Activated CD8-positive, alpha-beta memory T cell treated with anti-CD3 and anti-CD28 coated beads for 36 hours (primary cell): ENCODE results near the gene HARS2. TPM values are rescaled to one million over a fixed set of nuclear protein-coding genes. Genes with fewer than 3 reads are reported as not detected.
"Not testable (repeated sequence)": the region's sequence is repeated elsewhere in the genome, so short reads cannot be mapped to it uniquely, and the experiment has no call there.

Experiments used
- CTCF ChIA-PET: fragments of 350-600 bp; sonication (Branson Sonifier 250); formaldehyde crosslinking; loops from one replicate; lab custom pipeline; 2021; ENCODE audit warnings: antibody characterized with exemption; lab: Charles Lee
- POLR2A ChIA-PET: fragments of 350-600 bp; sonication (Branson Sonifier 250); formaldehyde crosslinking; loops from one replicate; lab custom pipeline; 2021; ENCODE audit warnings: antibody characterized with exemption; lab: Charles Lee
- total RNA-seq, 2 experiments: library from RNA; stranded (reverse); gene quantifications; one replicate each; pipeline ENCODE4 v1.2.3, GENCODE V29; 2021

Gene HARS2, protein sequence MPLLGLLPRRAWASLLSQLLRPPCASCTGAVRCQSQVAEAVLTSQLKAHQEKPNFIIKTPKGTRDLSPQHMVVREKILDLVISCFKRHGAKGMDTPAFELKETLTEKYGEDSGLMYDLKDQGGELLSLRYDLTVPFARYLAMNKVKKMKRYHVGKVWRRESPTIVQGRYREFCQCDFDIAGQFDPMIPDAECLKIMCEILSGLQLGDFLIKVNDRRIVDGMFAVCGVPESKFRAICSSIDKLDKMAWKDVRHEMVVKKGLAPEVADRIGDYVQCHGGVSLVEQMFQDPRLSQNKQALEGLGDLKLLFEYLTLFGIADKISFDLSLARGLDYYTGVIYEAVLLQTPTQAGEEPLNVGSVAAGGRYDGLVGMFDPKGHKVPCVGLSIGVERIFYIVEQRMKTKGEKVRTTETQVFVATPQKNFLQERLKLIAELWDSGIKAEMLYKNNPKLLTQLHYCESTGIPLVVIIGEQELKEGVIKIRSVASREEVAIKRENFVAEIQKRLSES
- 10 to 100 TPM; 22.6 to 25.8 TPM for total RNA-seq

DNA sequence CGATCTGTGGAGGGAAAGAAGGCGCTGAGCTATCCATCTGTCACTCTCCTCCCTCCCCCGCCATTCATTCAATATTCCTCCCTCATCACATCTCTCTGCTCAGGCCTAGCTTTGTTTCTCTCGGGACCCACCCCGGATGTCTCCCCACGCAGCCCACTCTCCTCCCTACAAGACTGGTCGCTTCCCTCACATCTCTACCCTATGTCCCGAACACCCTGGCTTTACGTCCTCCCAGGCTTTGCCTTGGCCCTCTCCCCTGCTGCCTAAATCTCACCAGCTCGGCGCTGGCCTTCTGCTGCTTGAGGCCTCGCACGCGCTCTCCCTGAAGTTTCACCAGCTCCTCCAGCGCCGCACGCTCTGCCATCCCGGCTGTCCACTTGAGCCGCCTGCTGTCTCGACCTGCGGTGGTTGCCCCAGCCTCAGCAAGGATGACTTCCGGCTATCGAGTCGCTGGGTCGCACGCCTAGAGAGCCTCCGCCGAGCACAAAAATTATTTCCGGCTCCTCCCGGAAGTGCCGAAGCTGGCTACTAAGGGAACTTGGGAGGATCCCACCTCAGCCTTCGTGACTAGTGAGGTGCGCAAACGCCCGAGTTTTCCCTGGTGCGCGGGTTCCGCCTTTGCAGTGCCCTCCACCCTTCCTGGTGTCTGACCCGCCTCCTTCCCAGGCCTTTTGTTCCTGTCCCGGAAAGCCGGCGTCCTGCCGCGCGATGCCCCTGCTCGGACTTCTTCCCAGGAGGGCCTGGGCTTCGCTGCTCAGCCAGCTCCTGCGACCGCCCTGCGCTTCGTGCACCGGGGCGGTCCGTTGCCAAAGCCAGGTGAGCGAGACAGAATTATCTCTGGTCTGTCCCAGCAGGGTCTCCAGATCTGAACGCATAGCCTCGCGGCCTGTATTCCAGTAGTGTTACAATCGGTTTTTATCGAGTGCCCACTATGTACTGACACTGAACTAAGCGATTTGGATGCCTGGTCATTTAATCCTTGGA lies at the start of gene HARS2, which contains the start of gene HARS1:
Gene HARS2 (plus strand): TSS at position 515 of the 984 bp plus-strand sequence. CDS start 194 bp downstream, at position 709.
Gene HARS1 (minus strand): TSS at position 430 of the 984 bp plus-strand sequence. CDS start 66 bp downstream, at position 364.
- POLR2A ChIA-PET: interaction anchor here (0.6 to 1.9 kb wide), 11 partner anchors 9 to 295 kb away, joined by 3 to 13 read pairs (median 4); partner anchors contain the start of genes APBB3, IK, NDUFA2 and SLC35A4
- CTCF ChIA-PET: interaction anchor here (1.3 kb wide), 1 partner anchor 59 kb away, joined by 3 read pairs; no protein-coding TSS in a partner anchor

DNA sequence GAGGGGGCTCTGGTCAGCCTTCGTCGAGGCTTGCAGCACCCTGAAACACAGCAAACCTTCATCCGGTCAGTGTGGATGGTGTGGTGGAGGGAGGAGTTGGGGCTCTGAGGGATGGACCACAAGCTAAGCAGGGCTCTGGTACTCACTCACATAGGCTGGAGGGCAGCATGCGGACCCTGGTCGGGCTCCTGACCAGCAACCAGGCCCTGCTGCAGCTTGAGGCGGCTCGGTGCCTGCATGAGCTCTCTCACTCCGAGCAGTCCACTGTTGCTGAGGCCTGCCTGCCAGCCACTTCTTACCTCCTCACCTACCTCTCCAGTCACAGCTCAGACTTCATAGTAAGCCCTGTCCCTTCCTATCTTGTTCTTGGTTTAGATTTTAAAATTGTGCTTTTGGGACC lies 49.5 kb upstream of the HARS2 start:
- CTCF ChIA-PET: no interaction called here
- POLR2A ChIA-PET: interaction anchor here (1.2 kb wide), 1 partner anchor 49 kb away, joined by 4 read pairs; the partner anchor contains the start of genes HARS1 and HARS2

DNA sequence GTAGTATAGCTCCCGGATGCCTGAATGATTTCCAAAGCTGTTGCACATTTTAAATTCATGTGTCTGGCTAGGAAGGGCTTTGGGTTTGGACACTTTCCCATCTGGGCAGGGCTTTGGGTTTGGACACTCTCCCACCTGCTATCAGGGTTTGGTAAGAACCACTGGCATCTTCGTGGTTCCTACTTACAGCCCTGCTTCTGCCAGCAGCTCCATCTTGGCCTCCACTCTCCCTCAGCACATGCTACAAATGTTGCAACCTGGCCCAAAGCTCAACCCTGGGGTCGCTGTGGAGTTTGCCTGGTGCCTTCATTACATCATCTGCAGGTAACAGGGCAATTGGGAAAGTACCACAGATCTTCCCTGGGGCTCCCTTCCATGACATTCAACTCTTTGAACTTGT lies 48.5 kb upstream of the HARS2 start:
- CTCF ChIA-PET: interaction anchor here (1.0 kb wide), 1 partner anchor 57 kb away, joined by 3 read pairs; the partner anchor contains the start of gene ZMAT2
- POLR2A ChIA-PET: interaction anchor here (1.2 kb wide), 1 partner anchor 48 kb away, joined by 4 read pairs; the partner anchor contains the start of genes HARS1 and HARS2

DNA sequence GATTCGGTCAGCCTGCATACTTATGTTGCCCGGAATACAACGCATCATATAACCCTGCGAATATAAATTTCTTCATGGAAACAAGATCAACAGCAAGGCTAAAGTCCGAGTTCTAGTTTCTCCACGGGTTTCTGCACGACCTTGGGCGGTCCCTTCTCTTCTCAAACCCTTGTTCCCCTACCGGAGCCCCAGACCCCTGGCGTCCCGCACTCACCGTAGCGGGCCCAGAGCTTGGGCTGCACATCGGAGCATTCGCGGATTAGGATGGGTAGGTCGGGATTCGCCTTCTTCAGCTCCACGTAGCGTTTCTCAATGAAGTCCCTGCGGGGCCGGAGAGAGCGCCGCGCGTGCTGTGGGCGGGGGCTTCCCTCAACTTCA lies 44.2 kb upstream of the HARS2 start:
- ChIA-PET CTCF (interaction anchor here (0.7 to 2.1 kb wide), 5 partner anchors 8 to 920 kb away, joined by 3 to 12 read pairs (median 4); partner anchors contain the start of gene WDR55), POLR2A (interaction anchor here (0.7 to 1.4 kb wide), 14 partner anchors 8 to 304 kb away, joined by 3 to 7 read pairs (median 4); partner anchors contain the start of genes ANKHD1, APBB3, SLC35A4 and SRA1)

DNA sequence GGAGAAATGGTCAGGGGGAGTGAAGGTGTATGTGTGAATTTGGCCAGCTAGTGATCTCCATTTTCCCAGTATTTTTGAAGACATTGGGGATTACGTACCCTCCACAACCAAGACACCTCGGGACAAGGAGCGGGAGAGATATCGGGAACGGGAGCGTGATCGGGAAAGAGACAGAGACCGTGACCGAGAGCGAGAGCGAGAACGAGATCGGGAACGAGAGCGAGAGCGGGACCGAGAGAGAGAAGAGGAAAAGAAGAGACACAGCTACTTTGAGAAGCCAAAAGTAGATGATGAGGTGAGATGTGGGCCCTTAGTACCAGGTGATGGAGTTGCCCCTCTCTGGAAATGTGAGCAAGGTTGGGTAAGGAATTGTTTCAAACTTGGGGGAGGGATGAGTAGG lies 32.4 kb upstream of the HARS2 start:
- ChIA-PET POLR2A (no interaction called here), CTCF (no interaction called here)

DNA sequence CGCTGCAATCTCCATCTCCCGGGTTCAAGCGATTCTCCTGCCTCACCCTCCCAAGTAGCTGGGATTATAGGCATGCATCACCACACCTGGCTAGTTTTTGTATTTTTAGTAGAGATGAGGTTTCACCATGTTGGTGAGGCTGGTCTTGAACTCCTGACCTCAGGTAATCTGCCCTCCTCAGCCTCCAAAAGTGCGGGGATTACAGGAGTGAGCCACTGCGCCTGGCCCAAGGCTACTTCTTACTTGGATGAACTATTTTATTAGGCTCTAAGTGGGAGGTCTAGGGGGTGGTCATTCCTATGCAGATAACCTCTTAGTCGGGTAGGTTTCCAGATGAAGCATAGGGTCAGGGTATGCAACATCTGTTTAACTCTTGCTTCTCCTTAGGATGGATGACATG lies 30.9 kb upstream of the HARS2 start:
- POLR2A ChIA-PET, CTCF ChIA-PET: not testable (repeated sequence)

DNA sequence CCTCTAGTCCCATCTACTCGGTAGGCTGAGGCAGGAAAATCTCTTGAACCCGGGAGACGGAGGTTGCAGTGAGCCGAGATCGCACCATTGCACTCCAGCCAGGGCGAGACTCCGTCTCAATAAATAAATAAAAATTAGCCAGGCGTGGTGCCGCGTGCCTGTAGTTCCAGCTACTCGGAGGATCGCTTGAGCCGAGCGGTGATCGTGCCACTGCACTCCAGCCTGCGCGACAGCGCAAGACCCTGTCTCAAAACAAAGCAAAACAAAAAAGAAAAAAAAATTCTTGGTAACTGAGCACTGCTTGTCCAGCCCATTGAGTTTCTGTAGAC lies 27.3 kb upstream of the HARS2 start:
- ChIA-PET POLR2A (interaction anchor here (1.0 to 1.8 kb wide), 3 partner anchors 10 to 115 kb away, joined by 3 to 7 read pairs (median 3); partner anchors contain the start of genes IK and NDUFA2), CTCF (interaction anchor here (3.2 kb wide), 1 partner anchor 16 kb away, joined by 12 read pairs; the partner anchor contains the start of genes IK and NDUFA2)

DNA sequence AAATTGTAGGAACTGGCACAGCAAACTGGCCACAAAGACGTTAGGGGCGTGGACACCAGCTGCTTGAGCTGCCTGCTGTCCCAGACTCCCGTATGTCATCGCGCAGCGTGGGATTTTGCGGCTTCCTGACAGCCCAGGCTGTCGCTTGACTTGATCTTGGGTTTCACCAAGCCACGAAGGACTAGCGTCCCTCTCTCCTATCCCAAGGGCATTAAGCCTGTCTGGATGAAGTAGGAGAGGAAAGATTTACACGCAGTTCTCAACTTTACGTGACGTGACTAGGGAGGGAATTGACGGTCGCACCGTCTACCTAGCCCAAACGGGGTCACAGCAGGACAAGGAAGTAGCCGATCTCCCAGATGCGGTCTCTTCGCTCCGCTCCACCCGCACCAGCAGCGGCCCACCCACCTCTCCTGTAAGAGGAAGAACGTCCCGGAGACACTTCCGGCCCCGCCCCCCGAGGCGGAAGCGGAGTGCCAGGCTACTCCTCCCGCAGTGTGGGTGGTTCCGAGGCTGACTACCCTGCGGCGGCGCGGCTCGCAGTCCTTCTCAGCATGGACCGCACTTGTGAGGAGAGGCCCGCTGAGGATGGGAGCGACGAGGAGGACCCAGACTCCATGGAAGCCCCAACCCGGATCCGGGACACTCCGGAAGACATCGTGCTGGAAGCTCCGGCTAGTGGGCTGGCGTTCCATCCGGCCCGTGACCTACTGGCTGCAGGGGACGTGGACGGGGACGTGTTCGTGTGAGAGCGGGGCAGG lies 26.7 kb upstream of the HARS2 start, which contains the start of gene WDR55:
Gene WDR55 (plus strand): TSS at position 546 of the 761 bp plus-strand sequence. CDS start 9 bp downstream, at position 555.
- POLR2A ChIA-PET: interaction anchor here (1.0 to 1.8 kb wide), 3 partner anchors 10 to 116 kb away, joined by 3 to 7 read pairs (median 3); partner anchors contain the start of genes IK and NDUFA2
- CTCF ChIA-PET: interaction anchor here (3.2 kb wide), 1 partner anchor 17 kb away, joined by 12 read pairs; the partner anchor contains the start of genes IK and NDUFA2

DNA sequence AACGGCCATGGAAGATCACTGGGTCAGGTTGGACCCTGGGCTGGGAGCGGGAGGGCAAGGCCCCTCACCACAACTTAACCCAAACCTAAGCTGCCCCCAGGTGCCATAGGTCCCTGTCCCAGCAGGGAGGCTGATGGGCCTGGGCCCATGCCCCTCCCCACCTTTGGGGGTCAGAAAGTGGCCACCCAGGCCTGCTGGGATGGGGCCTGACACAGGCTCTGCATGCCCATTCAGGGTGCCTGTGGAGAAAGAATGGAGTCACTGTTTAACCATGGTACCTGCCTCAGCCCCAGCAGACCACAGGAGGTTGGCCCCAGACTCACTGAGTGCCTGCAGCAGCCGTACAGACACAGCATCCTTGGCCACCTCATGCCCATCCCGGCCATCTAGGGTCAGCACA lies 20.2 kb upstream of the HARS2 start:
- CTCF ChIA-PET: not testable (repeated sequence)
- POLR2A ChIA-PET: interaction anchor here (0.6 kb wide), 1 partner anchor 23 kb away, joined by 4 read pairs; the partner anchor contains the start of genes IK and NDUFA2

DNA sequence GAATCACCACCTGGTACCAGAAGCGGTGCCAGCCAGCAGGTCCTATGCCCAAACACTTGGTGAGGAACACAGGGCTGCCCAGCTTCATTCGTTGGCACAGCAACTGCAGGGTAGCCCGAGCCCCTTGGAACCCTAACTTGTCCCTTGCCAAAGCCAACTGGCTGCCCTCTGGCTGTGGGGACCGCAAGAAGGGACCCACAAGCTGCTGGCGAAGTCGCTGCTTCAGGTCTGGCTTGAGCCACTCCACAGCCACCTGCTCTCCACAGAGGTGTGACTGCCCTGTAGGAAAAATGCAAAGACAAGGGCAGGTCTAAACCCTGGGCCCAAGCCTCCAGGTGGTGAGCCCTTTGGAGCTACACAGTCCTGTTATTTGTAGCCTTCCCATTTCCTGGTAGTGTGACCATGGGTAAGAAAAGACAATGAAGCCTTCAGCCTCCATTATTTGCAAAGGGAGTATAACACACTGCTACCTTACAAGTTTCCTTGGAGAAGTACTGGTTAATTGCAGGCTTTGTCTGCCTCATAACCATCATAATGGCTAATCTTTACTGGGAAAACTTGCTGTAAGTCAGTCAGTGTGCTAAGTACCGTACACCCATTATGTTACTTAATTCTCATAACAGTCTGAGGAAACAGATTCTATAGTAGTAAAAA lies 19.7 kb upstream of the HARS2 start:
- ChIA-PET CTCF (interaction anchor here (0.6 kb wide), 1 partner anchor 79 kb away, joined by 5 read pairs; no protein-coding TSS in a partner anchor), POLR2A (interaction anchor here (0.6 to 1.2 kb wide), 2 partner anchors 24 to 25 kb away, joined by 3 to 4 read pairs; partner anchors contain the start of genes IK and NDUFA2)

DNA sequence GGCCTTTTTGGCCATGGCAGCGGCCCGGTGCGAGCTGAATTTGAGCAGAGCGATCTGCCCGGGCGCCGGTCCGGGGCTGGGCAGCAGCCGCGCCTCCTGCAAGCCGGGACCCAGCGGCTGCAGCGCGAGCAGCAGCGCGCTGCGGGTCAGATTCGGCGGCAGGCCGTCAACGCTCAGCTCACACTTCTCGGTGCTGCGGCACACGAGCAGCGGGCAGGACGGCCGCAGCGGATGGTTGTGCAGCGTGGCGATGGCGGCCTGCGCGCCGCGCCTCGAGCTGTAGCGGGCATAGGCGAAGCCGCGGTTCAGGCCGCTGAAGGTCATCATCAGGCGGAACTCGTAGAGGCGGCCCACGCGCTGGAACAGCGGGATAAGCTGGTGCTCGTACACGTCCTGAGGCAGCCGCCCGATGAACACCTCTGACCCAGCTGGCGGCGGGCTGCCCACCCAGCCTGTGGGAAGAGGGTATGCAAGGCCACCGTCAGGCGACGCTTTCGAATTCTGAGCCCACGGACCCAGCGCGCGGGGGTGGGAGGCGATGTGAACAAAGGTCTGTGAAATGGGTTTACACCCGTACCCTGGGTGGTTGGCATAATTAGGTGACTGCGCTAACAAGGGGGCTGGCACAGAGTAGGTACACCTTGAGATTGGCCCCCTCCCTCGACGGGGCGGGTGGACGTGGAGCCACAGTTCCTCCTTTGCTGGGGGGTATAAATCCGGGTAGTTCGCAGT lies 18.6 kb upstream of the HARS2 start:
- CTCF ChIA-PET: interaction anchor here (0.6 kb wide), 1 partner anchor 78 kb away, joined by 5 read pairs; no protein-coding TSS in a partner anchor
- POLR2A ChIA-PET: interaction anchor here (1.2 kb wide), 1 partner anchor 26 kb away, joined by 3 read pairs; no protein-coding TSS in a partner anchor

DNA sequence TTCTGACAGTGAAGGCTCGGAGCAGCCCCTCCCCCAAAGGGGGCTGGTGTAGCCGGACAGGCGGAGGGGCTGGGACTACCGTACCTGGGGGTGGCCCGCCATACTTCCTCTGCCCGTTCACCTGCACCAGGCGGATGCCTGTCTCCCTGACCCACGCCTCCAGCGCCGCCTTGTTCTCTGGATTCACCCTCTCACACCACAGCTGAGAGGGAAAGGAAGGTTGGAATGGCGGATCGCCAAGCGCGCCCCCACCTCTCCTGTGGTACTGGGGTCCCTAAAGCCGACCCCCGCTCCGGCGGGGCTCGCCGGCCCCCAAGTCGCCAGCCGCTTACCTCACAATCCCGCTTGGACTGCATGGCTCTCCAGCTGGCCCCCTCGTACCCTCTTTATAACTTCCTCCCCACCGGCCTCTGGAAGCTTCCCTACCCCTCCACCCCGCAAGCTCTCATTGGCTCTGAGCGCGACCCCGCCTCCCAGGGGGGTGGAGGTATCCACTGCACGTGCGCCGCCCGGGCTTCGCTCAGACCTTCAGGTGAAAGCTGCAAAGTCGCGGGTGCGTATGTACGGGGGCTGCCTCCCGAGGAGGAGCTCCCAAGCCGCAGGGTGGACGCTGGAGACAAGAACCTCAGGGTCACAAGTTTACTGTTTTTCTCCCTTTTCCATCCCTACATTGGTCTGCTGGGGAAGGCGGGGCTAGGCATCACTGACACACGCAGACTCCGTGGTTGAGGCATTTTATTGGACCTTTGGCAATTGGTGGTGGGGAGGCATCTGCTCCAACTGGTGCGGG lies 17.9 kb upstream of the HARS2 start, which contains the start of gene DND1:
Gene DND1 (minus strand): TSS at position 390 of the 790 bp plus-strand sequence. CDS start 34 bp downstream, at position 356.
- CTCF ChIA-PET: no interaction called here
- POLR2A ChIA-PET: no interaction called here

DNA sequence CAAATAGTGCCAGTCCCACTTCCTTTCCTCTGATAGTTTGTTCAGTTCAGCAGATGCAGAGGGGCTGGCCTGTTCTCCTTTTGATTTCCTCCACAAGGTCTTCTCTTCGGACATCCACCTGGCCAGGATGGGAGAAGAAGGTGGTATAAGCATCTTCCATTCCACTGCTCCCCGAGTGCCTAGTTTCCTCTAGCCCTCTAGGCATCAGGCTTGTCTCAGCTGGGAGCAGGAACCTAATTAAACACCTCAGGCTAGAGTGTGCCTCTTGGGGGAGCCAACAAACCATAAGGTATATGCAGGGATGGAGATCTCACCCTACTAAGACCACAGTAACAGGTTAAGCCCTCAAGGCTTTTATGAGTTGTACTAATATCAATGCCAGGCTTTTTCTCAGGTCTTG lies 17.0 kb upstream of the HARS2 start:
- CTCF ChIA-PET: interaction anchor here (1.1 kb wide), 1 partner anchor 268 kb away, joined by 3 read pairs; no protein-coding TSS in a partner anchor
- POLR2A ChIA-PET: no interaction called here

DNA sequence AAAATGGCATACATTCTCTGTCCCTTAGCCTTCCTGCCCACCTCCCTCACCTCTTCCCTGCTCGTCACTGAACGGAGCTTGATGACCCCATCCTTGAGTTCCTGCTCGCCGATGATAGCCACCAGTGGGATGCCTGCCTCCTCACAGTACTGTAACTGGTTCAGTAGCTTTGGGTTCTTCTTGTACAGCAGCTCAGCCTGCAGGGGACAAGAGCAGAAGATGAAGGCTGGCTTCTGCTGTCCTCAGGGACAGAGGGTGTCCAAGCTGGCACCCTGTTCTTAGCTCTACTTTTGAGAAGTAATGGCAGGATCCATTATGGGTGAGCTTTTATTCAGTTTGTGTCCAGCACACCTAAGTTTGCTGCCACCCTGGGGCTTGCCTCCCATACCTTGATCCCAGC lies 16.6 kb upstream of the HARS2 start:
- POLR2A ChIA-PET: interaction anchor here (0.7 kb wide), 1 partner anchor 115 kb away, joined by 3 read pairs; no protein-coding TSS in a partner anchor
- CTCF ChIA-PET: interaction anchor here (0.6 to 1.1 kb wide), 2 partner anchors 268 to 1473 kb away, joined by 3 read pairs; no protein-coding TSS in a partner anchor

DNA sequence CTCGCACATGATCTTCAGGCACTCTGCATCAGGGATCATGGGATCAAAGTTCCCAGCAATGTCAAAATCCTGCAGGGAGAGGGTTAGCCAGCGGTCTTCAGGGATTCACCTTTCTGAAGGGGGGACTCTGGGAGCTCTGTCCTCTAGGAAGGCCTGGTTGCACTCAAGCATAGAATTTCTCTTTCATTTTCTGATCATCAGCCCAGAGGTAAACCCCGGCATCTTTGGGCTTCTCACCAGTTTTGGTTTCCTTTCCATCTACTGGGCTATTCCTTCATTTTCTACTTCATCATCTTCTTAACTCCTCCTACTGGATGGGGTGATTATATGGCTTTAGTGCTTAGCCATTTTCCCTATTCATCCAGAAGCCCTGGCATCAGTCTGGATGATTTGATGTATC lies 13.3 kb upstream of the HARS2 start:
- ChIA-PET CTCF (no interaction called here), POLR2A (interaction anchor here (0.6 to 1.2 kb wide), 2 partner anchors 8 to 13 kb away, joined by 3 to 8 read pairs; partner anchors contain the start of genes HARS1 and HARS2)
